LNCAP (cell line): ENCODE measurements around the gene GCDH.

Source experiments
- TF ChIP-seq, protein P1 (sequence below): fragments of 450-650 bp; IDR thresholded peaks from 2 replicates; pipeline ENCODE4 v1.5.1; 2017; ENCODE audit warnings: mild to moderate bottlenecking

The GCDH gene

DNA sequence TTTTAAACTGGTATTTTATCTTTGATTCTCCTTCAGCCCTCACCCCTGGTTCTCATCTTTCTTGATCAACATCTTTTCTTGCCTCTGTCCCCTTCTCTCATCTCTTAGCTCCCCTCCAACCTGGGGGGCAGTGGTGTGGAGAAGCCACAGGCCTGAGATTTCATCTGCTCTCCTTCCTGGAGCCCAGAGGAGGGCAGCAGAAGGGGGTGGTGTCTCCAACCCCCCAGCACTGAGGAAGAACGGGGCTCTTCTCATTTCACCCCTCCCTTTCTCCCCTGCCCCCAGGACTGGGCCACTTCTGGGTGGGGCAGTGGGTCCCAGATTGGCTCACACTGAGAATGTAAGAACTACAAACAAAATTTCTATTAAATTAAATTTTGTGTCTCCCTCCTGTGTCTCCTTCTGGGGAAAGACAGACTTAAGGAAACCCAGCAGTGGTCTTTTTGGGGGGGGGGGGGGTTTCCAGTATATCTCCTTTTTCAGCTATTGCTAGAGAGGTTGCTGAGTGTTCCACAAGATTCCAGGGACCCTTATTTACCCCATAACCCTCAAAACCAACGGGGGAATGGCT lies 53.2 kb downstream of the GCDH start:
- TF ChIP-seq, protein P1, sequence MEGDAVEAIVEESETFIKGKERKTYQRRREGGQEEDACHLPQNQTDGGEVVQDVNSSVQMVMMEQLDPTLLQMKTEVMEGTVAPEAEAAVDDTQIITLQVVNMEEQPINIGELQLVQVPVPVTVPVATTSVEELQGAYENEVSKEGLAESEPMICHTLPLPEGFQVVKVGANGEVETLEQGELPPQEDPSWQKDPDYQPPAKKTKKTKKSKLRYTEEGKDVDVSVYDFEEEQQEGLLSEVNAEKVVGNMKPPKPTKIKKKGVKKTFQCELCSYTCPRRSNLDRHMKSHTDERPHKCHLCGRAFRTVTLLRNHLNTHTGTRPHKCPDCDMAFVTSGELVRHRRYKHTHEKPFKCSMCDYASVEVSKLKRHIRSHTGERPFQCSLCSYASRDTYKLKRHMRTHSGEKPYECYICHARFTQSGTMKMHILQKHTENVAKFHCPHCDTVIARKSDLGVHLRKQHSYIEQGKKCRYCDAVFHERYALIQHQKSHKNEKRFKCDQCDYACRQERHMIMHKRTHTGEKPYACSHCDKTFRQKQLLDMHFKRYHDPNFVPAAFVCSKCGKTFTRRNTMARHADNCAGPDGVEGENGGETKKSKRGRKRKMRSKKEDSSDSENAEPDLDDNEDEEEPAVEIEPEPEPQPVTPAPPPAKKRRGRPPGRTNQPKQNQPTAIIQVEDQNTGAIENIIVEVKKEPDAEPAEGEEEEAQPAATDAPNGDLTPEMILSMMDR, result no peak

DNA sequence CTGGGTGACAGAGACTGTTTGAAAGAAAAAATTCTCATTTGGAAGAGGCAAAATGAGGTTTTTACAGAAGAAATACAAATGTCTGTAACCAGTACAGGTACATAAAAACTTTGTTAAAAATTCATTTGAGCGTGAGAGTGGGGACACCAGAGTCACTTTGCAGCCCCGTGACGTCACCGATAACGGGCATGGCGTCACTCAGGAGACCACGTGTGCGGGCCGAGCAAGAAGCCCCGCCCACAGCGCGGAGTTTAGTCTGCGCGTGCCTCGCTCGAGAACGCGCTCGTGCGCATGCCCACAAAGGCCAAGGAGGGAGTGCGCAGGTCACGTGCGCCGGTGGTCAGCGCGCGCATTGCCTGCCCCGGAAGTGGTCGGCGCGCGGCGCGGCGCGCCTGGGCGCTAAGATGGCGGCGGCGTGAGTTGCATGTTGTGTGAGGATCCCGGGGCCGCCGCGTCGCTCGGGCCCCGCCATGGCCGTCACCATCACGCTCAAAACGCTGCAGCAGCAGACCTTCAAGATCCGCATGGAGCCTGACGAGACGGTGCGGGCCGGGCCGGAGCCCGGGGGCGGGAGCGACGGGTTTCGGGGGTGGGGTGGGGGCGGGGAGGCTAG lies 54.6 kb downstream of the GCDH start, which contains the start of gene RAD23A:
Gene RAD23A, plus strand, starts transcription at position 384 of the 613 bp plus-strand sequence. Its CDS starts 87 bp downstream, at position 471.
- TF ChIP-seq, protein P1, result no peak

DNA sequence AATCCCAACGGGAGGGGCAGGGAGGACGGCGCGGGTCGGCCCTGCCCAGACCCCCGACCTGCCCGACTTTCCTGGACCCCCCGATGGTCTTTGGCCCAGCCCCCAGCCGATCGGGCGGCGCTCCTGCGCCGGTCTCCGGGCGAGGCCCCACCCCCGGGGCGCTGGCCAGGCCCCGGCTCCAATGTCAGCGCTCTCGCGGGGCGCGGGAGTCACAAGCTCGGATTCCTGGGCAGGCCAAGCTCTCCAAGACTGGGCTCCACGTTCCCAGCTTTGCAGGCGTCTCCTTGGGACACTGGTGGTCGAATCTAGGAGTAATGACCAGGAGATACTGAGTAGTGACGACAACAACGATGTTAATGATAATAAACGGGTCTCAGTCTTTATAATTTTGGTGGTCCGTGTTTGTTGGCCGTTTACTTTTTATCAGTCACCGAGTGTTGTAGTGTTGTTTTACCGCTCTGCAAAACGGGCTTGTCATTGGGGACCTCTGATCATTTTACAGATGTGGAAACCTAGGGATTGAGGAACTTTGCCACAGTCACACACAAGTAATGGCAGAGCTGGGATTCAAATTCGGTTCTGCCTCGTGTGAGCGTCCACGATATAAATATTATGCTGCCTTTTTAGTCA lies 55.2 kb downstream of the GCDH start:
- TF ChIP-seq, protein P1, result no peak

DNA sequence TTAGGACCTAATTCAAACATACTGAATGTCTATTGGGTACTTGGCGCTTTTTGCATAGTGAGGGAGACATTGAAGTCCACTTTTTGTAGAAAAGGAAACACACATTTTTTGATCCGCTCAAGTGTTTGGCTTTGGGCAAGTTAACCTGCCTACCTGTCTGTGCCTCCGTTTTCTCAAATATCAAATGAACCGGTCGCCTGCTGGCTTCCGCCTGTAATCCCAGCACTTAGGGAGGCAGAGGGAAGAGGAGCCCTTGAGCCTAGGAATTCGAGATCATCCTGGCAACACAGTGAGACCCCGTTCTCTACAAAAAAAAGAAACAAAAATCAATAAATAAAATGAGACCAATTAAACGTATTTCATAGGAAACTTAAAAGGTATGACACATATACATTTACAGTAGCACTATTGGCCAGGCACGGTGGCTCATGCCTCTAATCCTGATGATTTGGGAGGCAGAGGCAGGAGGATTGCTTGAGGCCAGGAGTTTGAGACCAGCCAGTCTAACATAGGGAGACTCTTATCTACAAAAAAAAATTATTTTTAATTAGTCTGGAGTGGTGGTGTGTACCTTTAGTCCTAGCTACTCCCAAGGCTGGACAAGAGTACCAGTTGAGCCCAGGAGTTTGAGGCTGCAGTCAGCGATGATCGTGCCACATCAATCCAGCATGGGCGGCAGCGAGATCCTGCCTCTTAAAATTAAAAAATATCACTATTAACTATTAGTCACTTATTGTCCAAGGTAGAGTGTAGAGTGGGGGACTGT lies 56.0 kb downstream of the GCDH start:
- TF ChIP-seq, protein P1, result no peak

DNA sequence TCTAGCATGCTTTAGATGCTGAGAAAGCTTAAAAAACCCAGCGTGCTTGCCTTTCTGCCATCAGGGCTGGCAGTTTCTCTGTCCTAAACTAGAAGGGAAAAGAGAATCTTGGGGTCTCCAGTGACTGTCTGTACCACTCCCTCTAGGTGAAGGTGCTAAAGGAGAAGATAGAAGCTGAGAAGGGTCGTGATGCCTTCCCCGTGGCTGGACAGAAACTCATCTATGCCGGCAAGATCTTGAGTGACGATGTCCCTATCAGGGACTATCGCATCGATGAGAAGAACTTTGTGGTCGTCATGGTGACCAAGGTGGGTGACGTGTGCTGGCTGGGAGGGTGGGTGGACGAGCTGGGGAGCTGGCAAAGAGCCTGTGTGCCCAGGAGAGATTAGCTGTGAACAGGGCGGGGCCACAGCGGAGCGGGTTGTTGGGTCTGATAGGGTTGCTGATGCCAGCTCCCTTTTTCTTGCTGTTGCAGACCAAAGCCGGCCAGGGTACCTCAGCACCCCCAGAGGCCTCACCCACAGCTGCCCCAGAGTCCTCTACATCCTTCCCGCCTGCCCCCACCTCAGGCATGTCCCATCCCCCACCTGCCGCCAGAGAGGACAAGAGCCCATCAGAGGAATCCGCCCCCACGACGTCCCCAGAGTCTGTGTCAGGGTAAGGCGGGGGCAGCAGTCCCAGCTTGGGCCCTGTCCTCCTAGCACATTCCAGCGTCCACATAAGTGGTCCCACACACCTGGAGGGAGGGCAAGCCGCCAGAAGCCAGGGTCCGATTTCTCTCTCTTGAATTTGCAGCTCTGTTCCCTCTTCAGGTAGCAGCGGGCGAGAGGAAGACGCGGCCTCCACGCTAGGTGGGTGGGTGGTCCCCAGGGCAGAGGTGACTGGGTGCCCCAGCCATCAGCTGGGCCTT lies 57.0 kb downstream of the GCDH start:
- TF ChIP-seq, protein P1, result no peak

DNA sequence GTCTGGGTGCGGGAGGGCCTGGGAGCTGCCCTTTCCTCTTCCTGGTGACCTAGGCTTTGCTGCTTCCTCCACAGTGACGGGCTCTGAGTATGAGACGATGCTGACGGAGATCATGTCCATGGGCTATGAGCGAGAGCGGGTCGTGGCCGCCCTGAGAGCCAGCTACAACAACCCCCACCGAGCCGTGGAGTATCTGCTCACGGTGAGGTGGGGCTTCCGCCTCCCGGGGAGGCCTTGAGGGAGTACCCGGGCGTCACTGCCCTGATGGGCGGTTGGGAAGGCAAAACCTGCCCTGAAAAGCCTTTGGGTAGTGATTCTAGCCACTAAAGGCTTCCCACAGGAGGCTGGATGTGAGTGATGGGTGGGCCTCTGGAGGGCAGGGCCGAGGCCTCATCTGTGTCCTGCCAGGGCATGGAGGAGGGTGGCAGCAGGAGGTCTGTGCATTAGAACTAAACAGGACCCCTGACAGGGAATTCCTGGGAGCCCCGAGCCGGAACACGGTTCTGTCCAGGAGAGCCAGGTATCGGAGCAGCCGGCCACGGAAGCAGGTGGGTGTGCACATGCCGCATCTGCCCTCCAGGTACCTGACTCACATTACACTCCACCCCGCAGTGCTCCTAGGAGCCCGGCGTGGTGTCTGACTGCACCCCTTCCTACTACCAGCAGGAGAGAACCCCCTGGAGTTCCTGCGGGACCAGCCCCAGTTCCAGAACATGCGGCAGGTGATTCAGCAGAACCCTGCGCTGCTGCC lies 57.8 kb downstream of the GCDH start:
- TF ChIP-seq, protein P1, result no peak
